Measurements from ENCODE around the gene FNDC10.
"Not testable (repeated sequence)": the region's sequence is repeated elsewhere in the genome, so short reads cannot be mapped to it uniquely, and the experiment has no call there.

The FNDC10 gene

DNA sequence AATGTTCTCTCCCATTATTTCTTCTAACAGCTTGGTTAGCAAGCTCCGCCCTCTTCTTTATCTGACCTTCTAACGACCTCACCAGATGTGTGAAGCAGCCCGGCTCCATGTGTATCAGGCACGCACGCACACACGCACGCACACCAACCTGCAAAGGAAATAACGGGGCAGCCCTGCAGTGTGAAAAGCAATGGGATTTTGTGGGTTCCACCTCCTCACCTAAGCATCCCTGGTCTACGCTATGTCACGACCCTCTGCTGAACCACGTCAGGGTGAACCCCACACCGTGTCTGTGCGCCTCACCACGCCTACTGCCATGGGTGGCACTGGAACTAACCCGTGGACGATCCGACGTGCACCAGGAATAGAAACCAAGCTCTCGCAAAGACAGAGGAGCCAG is 35.7 kb downstream of the FNDC10 start:
- no peak overlapping the region for H3K27ac ChIP-seq
- TF ChIP-seq, protein P1, sequence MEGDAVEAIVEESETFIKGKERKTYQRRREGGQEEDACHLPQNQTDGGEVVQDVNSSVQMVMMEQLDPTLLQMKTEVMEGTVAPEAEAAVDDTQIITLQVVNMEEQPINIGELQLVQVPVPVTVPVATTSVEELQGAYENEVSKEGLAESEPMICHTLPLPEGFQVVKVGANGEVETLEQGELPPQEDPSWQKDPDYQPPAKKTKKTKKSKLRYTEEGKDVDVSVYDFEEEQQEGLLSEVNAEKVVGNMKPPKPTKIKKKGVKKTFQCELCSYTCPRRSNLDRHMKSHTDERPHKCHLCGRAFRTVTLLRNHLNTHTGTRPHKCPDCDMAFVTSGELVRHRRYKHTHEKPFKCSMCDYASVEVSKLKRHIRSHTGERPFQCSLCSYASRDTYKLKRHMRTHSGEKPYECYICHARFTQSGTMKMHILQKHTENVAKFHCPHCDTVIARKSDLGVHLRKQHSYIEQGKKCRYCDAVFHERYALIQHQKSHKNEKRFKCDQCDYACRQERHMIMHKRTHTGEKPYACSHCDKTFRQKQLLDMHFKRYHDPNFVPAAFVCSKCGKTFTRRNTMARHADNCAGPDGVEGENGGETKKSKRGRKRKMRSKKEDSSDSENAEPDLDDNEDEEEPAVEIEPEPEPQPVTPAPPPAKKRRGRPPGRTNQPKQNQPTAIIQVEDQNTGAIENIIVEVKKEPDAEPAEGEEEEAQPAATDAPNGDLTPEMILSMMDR (IDR thresholded peaks at IDR 0.05), result no peak
- no peak for TF ChIP-seq ZFX (IDR thresholded peaks at IDR 0.05; ENCODE audit: borderline replicate concordance)

DNA sequence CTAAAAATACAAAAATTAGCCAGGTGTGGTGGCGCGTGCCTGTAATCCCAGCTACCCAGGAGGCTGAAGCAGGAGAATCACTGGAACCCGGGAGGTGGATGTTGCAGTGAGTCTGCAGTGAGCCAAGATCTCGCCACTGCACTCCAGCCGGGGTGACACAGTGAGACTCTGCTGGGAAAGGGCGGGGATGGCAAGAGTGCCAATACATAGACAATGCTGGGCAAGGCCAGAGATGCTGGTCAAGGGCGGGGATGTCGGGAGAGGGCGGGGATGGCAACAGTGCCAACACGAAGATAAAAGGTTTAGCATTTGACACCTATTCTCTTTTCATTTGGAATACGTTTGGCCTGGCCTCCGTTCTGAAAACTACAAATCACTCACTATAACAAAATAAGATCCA is 36.2 kb downstream of the FNDC10 start:
- H3K27ac ChIP-seq, result no peak overlapping the region
- no peak for TF ChIP-seq ZFX (IDR thresholded peaks at IDR 0.05; ENCODE audit: borderline replicate concordance)
- TF ChIP-seq, protein P1 (IDR thresholded peaks at IDR 0.05), result no peak

DNA sequence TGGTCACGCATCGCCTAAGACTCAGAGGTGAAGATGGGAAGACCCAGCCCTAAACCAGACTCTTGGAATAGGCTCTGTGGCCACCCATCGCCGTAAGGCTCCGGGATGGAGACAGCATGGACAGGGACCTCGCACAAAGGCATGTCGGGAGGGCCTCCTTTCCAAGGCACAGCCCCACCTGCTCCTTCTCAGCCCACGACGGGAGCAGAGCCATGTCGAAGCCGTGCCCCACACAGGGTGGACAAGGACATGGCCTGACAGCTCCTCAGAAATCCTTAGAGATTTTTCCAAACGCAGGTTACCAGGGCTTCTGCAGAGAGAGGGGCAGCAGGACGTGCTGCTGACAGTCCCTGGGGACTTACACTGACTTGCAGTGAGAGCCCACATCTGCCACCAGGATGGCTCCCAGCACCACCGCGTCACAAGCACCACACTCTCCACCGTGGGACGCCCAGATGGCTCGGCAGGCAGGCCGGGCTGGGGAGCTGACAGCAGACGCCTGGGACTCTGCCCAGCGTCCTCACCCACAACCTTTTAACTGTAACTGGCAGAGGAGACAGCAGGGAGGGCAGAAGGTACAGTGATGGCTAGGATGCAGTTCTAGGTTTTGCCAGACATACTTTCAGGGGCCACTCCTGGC is 37.3 kb downstream of the FNDC10 start:
- no peak for TF ChIP-seq ZFX (IDR thresholded peaks at IDR 0.05; ENCODE audit: borderline replicate concordance)
- TF ChIP-seq, protein P1 (IDR thresholded peaks at IDR 0.05), result no peak

DNA sequence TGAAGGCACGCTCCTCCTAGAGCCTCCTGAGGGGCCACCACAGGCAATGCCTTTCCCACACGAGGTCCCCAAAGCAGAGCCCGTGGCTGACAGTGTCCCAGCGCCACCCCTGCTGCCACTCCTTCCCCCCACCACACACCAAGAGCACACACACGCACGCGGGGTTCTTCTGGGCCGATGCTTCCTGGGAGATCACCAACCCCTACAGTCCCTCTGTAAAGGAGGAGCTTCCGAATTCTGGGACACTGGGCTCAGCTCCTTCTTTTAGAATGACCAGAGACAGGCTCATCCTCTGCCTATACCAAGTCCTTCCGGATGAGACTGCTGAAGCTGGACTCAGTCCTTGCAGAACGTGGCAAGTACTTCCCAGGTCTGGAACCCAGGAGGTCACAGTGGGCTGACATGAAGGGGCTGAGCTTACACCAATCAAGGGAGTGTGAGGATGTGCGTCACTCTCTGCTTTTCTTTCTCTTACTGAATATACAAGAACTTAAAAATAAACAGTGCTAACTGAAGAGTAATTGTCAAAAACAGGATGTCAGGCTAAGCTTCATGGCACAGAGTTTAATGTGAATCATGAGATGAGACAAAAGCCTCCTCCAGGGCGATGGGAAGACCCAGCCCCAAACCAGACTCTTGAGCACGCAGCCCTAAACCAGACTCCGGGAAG is 38.0 kb downstream of the FNDC10 start:
- no peak overlapping the region for H3K27ac ChIP-seq
- TF ChIP-seq, protein P1 (IDR thresholded peaks at IDR 0.05), result no peak
- no peak for TF ChIP-seq ZFX (IDR thresholded peaks at IDR 0.05; ENCODE audit: borderline replicate concordance)

More for the DNA sequence above, 37.3 kb downstream of the FNDC10 start:
- H3K27ac ChIP-seq, result no peak overlapping the region

DNA sequence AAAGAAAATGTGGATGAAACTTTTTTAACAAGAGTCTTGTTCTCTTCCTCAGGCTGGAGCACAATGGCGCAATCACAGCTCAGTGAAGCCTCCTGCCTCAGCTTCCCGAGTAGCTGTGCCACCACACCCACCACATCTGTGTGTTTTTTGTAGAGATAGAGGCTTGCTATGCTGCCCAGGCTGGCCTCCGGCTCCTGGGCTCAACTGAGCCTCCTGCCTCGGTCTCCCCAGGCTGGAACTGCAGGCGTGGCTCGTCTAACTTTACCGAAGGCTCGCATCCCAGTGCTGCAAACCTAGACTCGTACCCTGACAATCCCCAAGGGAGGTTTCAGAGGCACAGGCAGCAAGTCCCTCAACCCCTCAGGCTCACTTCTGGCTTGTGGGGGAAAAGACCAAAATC is 39.8 kb downstream of the FNDC10 start:
- TF ChIP-seq, protein P1 (IDR thresholded peaks at IDR 0.05), result no peak
- TF ChIP-seq ZFX (IDR thresholded peaks at IDR 0.05; ENCODE audit: borderline replicate concordance), result no peak

DNA sequence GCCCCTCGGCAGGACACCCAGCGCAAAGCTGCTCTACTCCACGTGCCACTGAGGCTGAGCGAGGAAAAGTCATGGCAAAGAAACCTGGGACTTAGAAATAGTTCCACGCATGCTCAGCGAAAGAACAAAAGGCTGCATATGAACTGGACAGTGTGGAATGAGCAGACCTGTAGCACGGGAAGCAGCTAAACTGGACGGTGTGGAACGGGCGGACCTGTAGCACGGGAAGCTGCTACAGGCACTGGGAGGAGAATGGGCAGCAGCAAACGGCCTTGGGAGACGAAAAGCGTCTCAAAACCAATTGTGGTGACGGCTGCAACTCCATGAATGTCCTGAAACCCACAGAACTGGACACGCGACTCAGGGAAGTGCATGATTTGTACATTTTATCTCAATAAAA is 40.9 kb downstream of the FNDC10 start:
- no peak overlapping the region for H3K27ac ChIP-seq
- TF ChIP-seq, protein P1 (IDR thresholded peaks at IDR 0.05), result no peak
- TF ChIP-seq ZFX (IDR thresholded peaks at IDR 0.05; ENCODE audit: borderline replicate concordance), result no peak

More for the DNA sequence above, 39.8 kb downstream of the FNDC10 start:
- H3K27ac ChIP-seq, result no peak overlapping the region

DNA sequence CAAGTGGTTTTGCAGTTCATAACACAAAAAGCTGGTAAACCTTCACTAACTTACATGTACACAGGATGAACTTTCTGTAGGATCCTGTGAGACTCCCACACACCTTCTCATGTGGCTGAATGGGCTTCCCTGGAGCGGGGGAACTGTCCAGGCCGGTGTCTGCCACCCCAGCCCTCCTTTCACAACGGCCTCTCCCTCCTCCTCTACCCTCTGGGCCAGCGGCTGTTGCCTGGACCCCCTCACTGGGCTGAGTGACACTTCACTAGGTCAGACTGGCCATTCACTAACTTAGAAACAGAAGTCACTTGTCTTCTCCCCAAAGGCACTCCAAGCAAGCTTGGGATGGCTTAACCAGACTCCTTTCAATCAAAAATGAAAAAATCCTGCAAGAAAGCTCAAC is 41.3 kb downstream of the FNDC10 start:
- TF ChIP-seq, protein P1 (IDR thresholded peaks at IDR 0.05), result no peak
- TF ChIP-seq ZFX (IDR thresholded peaks at IDR 0.05; ENCODE audit: borderline replicate concordance), result no peak
- H3K27ac ChIP-seq, result no peak overlapping the region

DNA sequence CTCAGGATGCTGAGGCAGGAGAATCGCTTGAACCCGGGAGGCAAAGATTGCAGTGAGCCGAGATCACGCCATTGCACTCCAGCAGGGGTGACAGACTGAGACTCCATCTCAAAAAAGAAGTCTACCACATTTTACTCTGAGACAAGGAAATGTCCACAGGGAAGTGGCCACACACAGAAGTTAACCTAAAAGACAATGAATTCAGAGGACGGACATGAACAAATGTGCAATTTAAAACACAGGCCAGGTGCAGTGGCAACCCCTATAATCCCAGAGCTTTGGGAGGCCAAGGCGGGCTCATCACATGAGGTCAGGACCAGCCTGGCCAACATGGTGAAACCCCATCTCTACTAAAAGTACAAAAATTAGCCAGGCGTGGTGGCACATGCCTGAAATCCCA is 42.2 kb downstream of the FNDC10 start:
- not testable (repeated sequence) for H3K27ac ChIP-seq

DNA sequence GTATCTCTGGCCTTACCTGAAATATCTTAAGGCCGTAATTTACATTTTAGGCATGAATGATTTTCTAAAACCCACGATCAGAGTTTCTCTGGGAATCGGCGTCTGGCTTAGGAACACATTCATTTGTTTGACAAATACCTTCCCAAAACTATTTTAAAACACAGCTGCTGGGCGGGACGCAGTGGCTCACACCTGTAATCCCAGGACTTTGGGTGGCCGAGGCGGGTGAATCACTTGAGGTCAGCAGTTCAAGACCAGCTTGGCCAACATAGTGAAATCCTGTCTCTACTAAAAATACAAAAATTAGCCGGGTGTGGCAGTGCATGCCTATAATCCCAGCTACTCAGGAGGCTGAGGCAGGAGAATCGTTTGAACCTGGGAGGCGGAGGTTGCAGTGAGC is 43.0 kb downstream of the FNDC10 start:
- not testable (repeated sequence) for H3K27ac ChIP-seq

Measured in 22Rv1 (cell line).